MCF 10A (cell line): ENCODE results near the gene GRK3. TPM values are rescaled to one million over a fixed set of nuclear protein-coding genes. Genes with fewer than 3 reads are reported as not detected.

Experiments used
- BruUV-seq: library from RNA; stranded (reverse); fragments of 400-500 nt; replicated peaks from 2 replicates; lab custom pipeline; 2021; lab: Mats Ljungman, UMichigan
- CTCF ChIA-PET: fragments of 300-600 bp; sonication (Branson Sonifier 250); formaldehyde crosslinking; extraction: SDS; loops from one replicate; lab custom pipeline; 2021; ENCODE audit warnings: antibody characterized with exemption, inconsistent platforms; lab: Yijun Ruan, JAX
- POLR2A ChIA-PET: fragments of 300-600, 350-650 bp; sonication (Branson Sonifier 250); formaldehyde crosslinking; extraction: SDS; loops from one replicate; lab custom pipeline; 2020; ENCODE audit warnings: antibody characterized with exemption, inconsistent platforms; lab: Yijun Ruan, JAX
- DNase-seq: peaks from one replicate; pipeline ENCODE4 v3.0.0-alpha.2; 2018; ENCODE audit not compliant: unreplicated experiment
- H3K27ac Mint-ChIP-seq: one replicate; pipeline ENCODE4 v1.8.0; 2022; ENCODE audit warnings: mild to moderate bottlenecking, low read depth, mixed read lengths; ENCODE audit not compliant: unreplicated experiment
- H3K27me3 Mint-ChIP-seq: one replicate; pipeline ENCODE4 v1.8.0; 2022; ENCODE audit warnings: mixed read lengths; ENCODE audit not compliant: insufficient read depth, unreplicated experiment
- H3K36me3 Mint-ChIP-seq: one replicate; pipeline ENCODE4 v1.8.0; 2022; ENCODE audit warnings: mild to moderate bottlenecking, moderate library complexity, mixed read lengths; ENCODE audit not compliant: insufficient read depth, unreplicated experiment
- H3K4me1 Mint-ChIP-seq: one replicate; pipeline ENCODE4 v1.8.0; 2022; ENCODE audit warnings: mixed read lengths; ENCODE audit not compliant: insufficient read depth, unreplicated experiment
- H3K4me3 Mint-ChIP-seq: one replicate; pipeline ENCODE4 v1.8.0; 2022; ENCODE audit warnings: mild to moderate bottlenecking, moderate library complexity, mixed read lengths; ENCODE audit not compliant: unreplicated experiment
- H3K9me3 Mint-ChIP-seq: one replicate; pipeline ENCODE4 v1.8.0; 2022; ENCODE audit warnings: mixed read lengths; ENCODE audit not compliant: unreplicated experiment
- CTCF ChIP-seq: fragments of 200-600 bp; IDR thresholded peaks from one replicate; pipeline ENCODE4 v1.8.0; 2022; ENCODE audit warnings: antibody characterized with exemption, mild to moderate bottlenecking; ENCODE audit not compliant: unreplicated experiment
- intact Hi-C: fragments of 100-400 bp; cut with micrococcal nuclease; formaldehyde crosslinking; loops from 2 replicates; pipeline ENCODE4 v1.14.1; 2022
- total RNA-seq: library from RNA; stranded (reverse); gene quantifications from 2 replicates; pipeline ENCODE4 v1.2.3, GENCODE V29; 2022

The GRK3 gene
- total RNA-seq, 1 experiment from 2014 or later = 7.9 TPM

GRCh38 chr22:25692397-25693267 is 128.2 kb downstream of the GRK3 start:
- BruUV-seq = no TSS peak
- no peak for TF ChIP-seq CTCF
- Mint-ChIP-seq H3K4me1 (no peaks in the 10 kb centered on the region), H3K27ac (no peak overlapping the region), H3K4me3 (no peak overlapping the region), H3K36me3 (peaks cover 19% of the 10 kb centered on the region), H3K9me3 (no peaks in the 10 kb centered on the region), H3K27me3 (no peaks in the 10 kb centered on the region)
- POLR2A ChIA-PET = no interaction called here
- intact Hi-C loops = no loop called here
- no peak for DNase-seq
- CTCF ChIA-PET = interaction anchor here (0.8 to 1.5 kb wide), 2 partner anchors 125 to 232 kb away, joined by 4 to 5 read pairs; no protein-coding TSS in a partner anchor

- intact Hi-C loops = no loop called here
- CTCF ChIA-PET = interaction anchor here (0.8 kb wide), 1 partner anchor 232 kb away, joined by 4 read pairs; no protein-coding TSS in a partner anchor
Observed at GRCh38 chr22:25693268-25693565, 128.7 kb downstream of the GRK3 start.

GRCh38 chr22:25694196-25694907 is 129.9 kb downstream of the GRK3 start:
- H3K27me3 Mint-ChIP-seq = no peaks in the 10 kb centered on the region
- DNase-seq = no peak
- peaks cover 19% of the 10 kb centered on the region for H3K36me3 Mint-ChIP-seq
- no peak overlapping the region for H3K27ac Mint-ChIP-seq
- ChIA-PET POLR2A (interaction anchor here (1.3 kb wide), 1 partner anchor 10 kb away, joined by 3 read pairs; no protein-coding TSS in a partner anchor), CTCF (interaction anchor here (0.5 to 0.8 kb wide), 3 partner anchors 33 to 235 kb away, joined by 3 read pairs; no protein-coding TSS in a partner anchor)
- no peak overlapping the region for H3K4me3 Mint-ChIP-seq
- no peaks in the 10 kb centered on the region for H3K9me3 Mint-ChIP-seq
- H3K4me1 Mint-ChIP-seq = no peaks in the 10 kb centered on the region
- no peak for TF ChIP-seq CTCF
- no TSS peak for BruUV-seq
- intact Hi-C loops = no loop called here

More at GRCh38 chr22:25693268-25693565, 128.7 kb downstream of the GRK3 start:
- Mint-ChIP-seq H3K27ac (no peak overlapping the region), H3K36me3 (peaks cover 19% of the 10 kb centered on the region), H3K4me3 (no peak overlapping the region), H3K27me3 (no peaks in the 10 kb centered on the region), H3K4me1 (no peaks in the 10 kb centered on the region), H3K9me3 (no peaks in the 10 kb centered on the region)
- no peak for TF ChIP-seq CTCF
- no peak for DNase-seq
- POLR2A ChIA-PET = no interaction called here
- no TSS peak for BruUV-seq

GRCh38 chr22:25695146-25695545 is 130.7 kb downstream of the GRK3 start:
- H3K4me1 Mint-ChIP-seq = no peaks in the 10 kb centered on the region
- ChIA-PET POLR2A (interaction anchor here (0.6 to 1.3 kb wide), 2 partner anchors 11 kb away, joined by 3 read pairs; no protein-coding TSS in a partner anchor), CTCF (interaction anchor here (0.7 to 1.1 kb wide), 3 partner anchors 78 to 186 kb away, joined by 3 to 4 read pairs (median 3); no protein-coding TSS in a partner anchor)
- no peak overlapping the region for H3K4me3 Mint-ChIP-seq
- TF ChIP-seq CTCF = no peak
- H3K27ac Mint-ChIP-seq = no peak overlapping the region
- no TSS peak for BruUV-seq
- DNase-seq = no peak
- H3K27me3 Mint-ChIP-seq = no peaks in the 10 kb centered on the region
- peaks cover 19% of the 10 kb centered on the region for H3K36me3 Mint-ChIP-seq
- intact Hi-C loops = no loop called here
- no peaks in the 10 kb centered on the region for H3K9me3 Mint-ChIP-seq
